GM21423 (cell line): Measurements from ENCODE around the gene DHODH.

ENCODE experiments used
- ATAC-seq: cut with Tn5 transposase; IDR thresholded peaks from one replicate; pipeline ENCODE4 v1.9.1; 2021; ENCODE audit warnings: mild to moderate bottlenecking, moderate library complexity; ENCODE audit not compliant: unreplicated experiment

Gene DHODH

DNA sequence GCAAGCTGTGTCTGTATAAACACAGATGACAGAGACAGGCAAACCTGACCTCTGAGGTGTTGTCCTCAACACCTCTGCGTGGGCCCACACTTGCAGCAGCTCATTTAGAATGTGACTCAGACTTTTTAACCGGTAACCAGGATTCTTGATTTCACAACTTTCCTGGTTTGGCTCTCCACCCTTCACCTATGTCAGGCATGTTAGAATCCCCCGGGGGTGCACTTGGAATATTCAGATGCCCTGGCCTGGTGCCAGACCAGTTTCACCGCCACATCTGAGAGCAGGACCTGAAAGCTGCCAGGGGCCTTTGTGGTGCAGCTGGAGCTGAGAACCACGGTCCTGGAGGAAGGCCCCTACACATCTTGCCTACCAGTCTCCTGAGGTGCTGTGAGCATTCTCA is 4.8 kb downstream of the DHODH start:
- no peak for ATAC-seq

DNA sequence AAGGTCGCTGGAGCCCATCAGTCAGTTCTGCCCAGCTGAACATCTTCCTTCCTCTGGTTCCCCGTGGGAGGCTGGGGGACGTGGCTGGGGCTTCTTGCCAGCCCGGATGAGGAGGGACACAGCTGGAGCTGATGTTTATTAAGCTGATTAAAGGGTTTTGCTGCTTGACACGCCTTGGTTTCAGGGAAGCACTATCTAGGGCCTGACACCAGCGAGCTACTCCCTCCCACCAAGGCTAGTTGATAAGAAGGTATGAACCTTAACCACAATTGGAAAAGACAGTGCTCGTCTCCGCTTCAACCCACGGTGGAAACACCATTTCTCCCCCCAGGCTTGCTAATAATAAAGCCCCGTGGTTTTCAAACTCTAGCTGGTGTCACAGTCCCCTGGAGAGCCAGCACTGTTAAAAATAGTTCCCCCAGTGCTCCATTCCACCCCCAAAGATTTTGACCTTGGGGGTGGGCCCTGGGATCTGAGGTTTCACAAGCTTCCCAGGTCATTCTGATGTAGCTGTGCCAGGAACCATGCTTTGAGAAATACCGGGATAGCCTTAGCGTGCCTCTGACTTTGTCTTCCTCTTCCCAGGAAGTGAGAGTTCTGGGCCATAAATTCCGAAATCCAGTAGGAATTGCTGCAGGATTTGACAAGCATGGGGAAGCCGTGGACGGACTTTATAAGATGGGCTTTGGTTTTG is 5.5 kb downstream of the DHODH start:
- no peak for ATAC-seq

DNA sequence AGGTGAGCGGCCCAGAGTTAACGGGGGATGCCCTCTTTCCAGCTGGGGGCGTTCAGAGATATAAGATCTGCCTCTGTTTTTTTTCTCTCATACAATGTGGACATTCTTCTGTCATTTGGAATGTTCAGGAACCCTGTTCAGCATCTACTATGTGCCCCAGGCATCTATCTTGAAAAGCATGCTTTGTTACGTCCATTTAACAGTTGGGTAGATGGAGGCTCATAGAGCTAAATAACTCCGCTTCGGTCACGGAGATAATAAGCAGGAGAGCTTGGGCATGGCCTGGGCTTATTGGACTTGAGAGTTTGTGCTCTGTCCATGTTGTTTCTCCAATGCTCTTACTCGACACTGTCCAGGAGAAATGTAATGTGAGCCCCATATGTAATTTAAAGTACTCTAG is 6.1 kb downstream of the DHODH start:
- ATAC-seq, result no peak

DNA sequence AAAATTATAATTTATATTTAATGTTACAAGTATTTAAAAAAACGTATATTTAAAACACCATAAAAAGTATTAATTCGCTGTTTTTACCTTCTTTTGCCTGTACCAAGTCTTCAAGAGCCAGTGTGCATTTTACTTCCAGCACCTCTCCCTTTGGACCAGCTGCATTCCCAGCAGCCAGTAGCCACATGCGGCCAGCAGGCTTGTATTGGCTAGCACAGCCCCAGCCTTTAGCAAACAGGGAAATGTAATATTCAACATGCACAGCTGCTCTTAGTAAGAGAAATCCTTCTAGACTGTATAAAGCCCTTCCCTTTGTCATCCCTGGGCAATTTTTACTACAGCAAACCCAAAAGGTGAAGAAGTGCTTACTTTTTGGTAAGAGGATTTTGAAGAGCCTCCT is 6.6 kb downstream of the DHODH start:
- no peak for ATAC-seq

GRCh38 chr16:72018470-72018869 is 9.9 kb downstream of the DHODH start:
- ATAC-seq, result no peak

GRCh38 chr16:72021043-72021442 is 12.5 kb downstream of the DHODH start:
- ATAC-seq, result no peak

DNA sequence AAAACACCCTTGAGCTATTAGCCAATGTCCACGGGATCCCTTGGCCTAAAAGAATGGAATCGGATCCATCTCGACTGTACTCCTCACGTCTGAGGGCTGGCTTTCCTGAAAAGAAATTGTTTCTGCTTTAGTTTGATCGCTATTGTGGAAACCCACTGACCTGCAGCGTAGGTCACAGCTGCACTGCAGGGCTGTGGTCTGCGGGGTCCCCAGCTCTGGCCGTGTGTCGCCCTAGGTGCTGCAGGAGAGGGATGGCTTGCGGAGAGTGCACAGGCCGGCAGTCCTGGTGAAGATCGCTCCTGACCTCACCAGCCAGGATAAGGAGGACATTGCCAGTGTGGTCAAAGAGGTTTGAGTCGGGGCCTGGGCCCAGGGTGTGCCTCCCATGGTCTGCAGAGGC is 13.6 kb downstream of the DHODH start:
- ATAC-seq, result no peak

- ATAC-seq, result no peak
These were observed 15.4 kb downstream of the DHODH start for GRCh38 chr16:72023962-72024361.

GRCh38 chr16:72024862-72025382 is 16.4 kb downstream of the DHODH start:
- ATAC-seq, result no peak

- ATAC-seq, result no peak
These were observed 17.0 kb downstream of the DHODH start for GRCh38 chr16:72025404-72026114.

GRCh38 chr16:72027669-72028378 is 19.3 kb downstream of the DHODH start:
- no peak for ATAC-seq

DNA sequence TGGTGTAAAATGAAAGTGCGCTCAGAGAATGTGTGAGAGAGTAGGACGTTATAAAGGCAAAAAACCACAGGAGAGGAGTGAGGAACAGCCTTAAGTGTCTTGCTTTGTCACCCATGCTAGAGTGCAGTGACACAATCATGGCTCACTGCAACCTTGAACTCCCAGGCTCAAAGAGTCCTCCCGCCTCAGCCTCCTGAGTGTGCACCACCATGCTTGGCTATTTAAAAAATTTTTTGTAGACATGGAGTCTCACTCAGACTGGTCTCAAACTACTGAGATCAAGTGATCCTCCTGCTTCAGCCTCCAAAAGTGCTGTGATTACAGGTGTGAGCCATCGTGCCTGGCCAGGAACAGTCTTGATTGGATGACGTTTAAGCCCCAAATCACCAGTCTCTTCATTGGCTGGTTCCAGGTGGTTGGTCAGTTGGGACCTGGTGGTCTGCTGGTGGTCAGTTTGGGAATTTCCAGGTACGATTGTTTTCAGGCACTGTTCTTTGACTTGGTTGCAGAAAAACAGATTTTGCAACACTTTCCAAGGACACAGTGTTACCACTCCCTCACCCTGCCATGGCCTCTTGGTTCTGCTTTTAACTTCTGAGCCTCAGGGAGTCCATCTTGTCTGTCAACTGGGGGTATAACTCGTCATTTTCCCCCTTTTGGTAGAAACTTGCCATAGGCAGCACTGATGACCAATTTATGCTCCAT is 21.2 kb downstream of the DHODH start:
- ATAC-seq, result no peak

DNA sequence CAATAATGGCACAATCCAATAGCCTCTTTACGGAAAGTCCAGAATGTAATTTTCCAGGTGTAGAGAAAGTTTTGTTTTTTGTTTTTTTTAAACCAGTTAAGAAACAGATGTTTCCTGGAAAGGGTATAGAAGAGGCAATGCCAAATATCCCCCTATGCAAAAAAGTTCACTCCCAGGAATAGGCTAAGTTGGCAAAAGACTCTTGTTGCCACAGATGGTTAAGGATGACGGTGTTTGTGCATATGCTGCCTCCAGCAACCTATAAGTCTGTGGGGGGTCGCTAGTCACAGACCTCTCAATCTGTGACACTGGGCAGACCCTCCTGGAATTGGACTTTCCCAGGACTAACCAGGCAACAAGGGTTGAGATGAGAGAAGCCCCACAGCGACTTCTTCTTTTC is 24.9 kb downstream of the DHODH start:
- no peak for ATAC-seq

DNA sequence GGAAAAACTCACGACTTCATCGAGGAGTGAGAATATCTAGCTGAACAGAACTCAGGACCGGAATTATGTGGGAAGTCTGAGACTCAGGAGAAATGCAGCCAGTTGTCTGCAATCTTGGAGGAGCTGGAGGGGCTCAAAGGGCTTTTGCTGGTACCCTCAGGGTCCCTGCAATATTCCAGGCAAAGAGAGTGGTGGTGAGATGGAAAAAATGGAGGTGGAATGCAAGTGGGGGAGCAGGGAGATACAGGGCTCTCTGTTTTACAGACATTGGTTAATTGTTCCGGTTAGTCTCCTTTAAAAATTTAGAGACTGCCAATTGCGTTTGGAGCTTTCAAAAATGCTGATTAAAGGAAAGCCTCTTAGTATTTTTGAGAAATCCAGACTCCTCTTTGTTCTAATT is 27.6 kb downstream of the DHODH start:
- no peak for ATAC-seq

DNA sequence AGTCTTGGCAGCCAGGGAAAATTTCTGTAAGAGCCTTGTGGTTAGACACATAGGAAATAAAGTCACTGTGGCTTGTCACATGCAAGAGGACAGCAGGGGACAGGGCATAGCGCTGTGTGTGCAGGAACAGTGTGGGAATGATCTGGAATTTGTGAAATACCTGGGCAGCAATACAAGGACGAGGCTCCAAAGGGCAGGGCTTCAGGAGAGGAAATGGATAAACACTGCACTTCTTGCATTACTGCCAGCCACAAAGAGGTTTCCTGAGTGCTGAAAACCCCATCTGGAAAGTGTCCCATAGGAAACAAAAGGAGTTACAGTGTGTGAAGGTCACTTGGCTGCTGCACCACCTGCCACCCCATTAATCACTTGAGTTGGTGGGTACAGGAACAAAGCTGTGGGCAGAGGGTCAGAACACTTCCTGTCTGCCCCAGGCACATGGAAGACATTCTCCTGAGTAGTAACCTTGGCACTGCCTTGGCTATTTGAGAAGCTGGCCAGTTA is 33.7 kb downstream of the DHODH start:
- ATAC-seq, result no peak

DNA sequence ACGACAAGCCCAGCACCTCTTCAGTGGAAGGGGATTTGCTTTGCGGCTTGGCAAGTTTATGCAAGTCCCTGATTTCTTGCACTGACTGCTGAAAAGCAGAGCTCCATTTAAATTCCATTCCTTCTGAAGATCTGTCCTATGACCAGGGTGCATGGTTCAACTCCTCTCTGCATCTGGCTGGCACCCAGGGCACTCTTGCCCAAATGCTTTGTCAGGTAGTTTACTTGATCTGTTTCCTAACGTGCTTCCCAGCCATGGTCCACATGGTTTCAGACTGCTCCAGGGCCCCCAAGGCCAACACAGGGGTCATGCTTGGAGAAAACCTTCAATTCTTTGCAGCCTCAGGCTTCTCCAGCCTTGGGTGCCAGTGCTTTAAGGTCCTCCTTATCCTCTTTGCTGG is 34.5 kb downstream of the DHODH start:
- ATAC-seq, result no peak

DNA sequence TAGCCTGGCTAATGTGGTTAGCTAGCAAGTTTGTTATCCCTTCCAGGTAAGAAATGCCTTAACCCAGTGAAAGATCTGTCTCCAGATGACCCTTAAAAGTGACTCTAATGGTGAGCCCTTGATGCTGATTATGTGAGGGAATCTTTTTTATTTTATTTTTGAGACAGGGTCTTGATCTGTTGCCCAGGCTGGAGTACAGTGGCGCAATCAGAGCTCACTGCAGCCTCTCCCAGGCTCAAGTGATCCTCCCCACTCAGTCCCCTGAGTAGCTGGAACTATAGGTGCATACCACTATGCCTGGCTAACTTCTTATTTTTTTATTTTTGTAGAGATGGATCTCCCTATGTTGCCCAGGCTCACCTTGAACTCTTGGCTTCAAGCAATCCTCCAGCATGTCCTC is 35.0 kb downstream of the DHODH start:
- no peak for ATAC-seq

DNA sequence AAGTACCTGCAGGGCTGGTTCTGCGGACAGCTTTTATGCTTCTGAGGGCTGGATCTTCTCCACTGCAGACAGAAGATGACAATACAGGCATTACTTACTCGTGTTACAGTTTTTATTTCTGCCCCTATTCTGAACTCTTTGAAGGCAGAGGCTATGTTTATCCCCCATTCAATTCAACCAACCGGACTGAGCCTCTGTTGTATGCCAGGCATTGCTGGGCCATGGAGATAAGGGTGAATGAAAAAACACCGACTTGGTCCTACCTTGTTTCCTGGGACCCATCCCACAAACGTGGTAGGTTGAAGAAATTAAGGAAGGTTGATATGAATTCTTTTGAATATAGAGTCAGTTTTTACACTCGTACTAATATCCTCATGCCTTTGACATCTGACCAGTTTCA is 35.8 kb downstream of the DHODH start:
- no peak for ATAC-seq

GRCh38 chr16:72044825-72045359 is 36.3 kb downstream of the DHODH start:
- no peak for ATAC-seq

GRCh38 chr16:72049110-72049509 is 40.6 kb downstream of the DHODH start:
- no peak for ATAC-seq
